ENCODE measurements around the gene DDX6. TPM values are rescaled to one million over a fixed set of nuclear protein-coding genes. Genes with fewer than 3 reads are reported as not detected.
"Not testable (repeated sequence)": the region's sequence is repeated elsewhere in the genome, so short reads cannot be mapped to it uniquely, and the experiment has no call there.

The DDX6 gene
- total RNA-seq, 2 donors from 2014 or later = 145 to 214 TPM

DNA sequence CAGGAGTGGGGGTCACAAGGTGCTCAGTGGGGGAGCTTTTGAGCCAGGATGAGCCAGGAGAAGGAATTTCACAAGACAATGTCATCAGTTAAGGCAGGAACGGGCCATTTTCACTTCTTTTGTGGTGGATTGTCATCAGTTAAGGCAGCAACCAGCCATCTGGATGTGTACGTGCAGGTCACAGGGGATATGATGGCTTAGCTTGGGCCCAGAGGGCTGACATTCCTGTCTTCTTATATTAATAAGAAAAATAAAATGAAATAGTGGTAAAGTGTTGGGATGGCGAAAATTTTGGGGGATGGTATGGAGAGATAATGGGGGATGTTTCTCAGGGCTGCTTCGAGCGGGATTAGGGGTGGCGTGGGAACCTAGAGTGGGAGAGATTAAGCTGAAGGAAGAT lies 73.7 kb downstream of the DDX6 start:
- ATAC-seq; H3K4me3 Mint-ChIP-seq; H3K27ac Mint-ChIP-seq; DNase-seq (ENCODE audit: low spot score); H3K9me3 Mint-ChIP-seq; H3K4me1 Mint-ChIP-seq (ENCODE audit: low read depth in 2 of 2); H3K36me3 Mint-ChIP-seq: not testable (repeated sequence)
- H3K27me3 Mint-ChIP-seq = peaks cover 18 to 21% of the 10 kb centered on the region in 2 donors

DNA sequence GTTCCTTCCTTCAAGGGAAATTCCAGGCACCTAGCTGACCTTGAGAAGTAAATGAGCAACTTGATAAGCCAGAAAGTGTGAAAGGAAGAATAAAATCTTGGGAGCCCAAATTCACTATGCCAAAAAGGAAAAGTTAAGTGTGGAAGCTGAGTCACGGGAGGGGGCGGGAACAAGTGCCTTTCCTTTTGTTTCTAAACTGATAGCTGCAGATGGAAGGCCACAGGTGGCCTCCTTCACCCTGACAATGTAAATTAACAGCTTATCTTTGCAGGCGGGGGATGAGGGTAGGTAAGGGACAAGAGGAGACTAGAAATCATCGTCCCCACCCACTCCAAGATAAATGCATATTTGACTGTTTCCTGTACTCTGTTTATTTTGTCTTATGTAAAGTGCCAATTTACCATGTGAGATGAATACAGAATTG lies 75.1 kb downstream of the DDX6 start:
- H3K9me3 Mint-ChIP-seq = no peaks in the 10 kb centered on the region
- no peak overlapping the region for H3K4me3 Mint-ChIP-seq
- peaks cover 19 to 20% of the 10 kb centered on the region in 2 donors for H3K27me3 Mint-ChIP-seq
- no peaks in the 10 kb centered on the region for H3K36me3 Mint-ChIP-seq
- H3K4me1 Mint-ChIP-seq (ENCODE audit: low read depth in 2 of 2) = peaks cover 0 to 6% of the 10 kb centered on the region in 2 donors
- ATAC-seq (no peak), DNase-seq (ENCODE audit: low spot score) (no peak)
- no peak overlapping the region for H3K27ac Mint-ChIP-seq

DNA sequence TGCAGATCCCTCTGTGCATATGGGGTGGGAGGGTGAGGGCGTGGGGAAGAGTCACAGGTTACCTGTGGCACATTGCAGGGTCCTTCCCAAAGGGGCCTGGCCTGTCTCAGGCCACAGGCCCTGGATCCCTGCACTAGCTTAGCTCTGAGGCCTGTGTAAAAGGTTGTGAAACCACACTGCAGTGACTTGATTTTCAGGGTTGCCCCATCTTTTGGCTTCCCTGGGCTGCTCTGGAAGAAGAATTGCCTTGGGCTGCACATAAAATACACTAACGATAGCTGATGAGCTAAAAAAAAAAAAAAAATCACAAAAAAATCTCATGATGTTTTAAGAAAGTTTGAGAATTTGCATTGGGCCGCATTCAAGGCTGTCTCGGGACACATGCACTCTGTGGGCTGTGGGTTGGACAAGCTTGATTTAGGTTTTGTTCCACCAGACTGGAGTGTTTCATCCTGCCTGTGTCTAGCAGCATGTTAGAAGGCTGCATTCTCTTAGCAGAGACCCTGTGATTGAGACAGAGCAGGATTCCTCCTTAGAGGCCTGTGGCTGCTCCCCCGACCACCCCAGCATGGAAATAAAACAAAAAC lies 75.6 kb downstream of the DDX6 start:
- Mint-ChIP-seq H3K27ac (no peak overlapping the region), H3K4me3 (no peak overlapping the region), H3K9me3 (no peaks in the 10 kb centered on the region), H3K27me3 (peaks cover 15 to 18% of the 10 kb centered on the region in 2 donors), H3K4me1 (ENCODE audit: low read depth in 2 of 2) (peaks cover 0 to 6% of the 10 kb centered on the region in 2 donors), H3K36me3 (no peaks in the 10 kb centered on the region)
- ATAC-seq = no peak
- DNase-seq (ENCODE audit: low spot score) = no peak

DNA sequence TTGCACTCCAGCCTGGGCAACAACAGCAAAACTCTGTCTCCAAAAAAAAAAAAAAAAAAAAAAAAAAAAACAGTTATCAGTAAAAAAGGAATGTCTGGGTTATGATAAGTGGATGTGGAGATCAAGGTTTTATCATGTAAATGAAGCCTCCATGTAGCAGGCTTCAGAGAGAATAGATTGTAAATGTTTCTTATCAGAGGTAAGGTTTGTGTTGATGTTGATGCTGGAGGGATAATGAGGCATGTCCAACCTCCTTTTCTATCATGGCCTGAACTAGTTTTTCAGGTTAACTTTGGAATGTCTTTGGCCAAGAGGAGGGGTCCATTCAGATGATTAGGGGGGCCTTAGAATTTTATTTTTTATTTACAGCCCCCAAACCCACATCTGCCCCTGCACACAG lies 76.1 kb downstream of the DDX6 start:
- Mint-ChIP-seq H3K27me3 (peaks cover 10 to 15% of the 10 kb centered on the region in 2 donors), H3K27ac (no peak overlapping the region), H3K4me3 (no peak overlapping the region), H3K4me1 (ENCODE audit: low read depth in 2 of 2) (peaks cover 0 to 6% of the 10 kb centered on the region in 2 donors), H3K9me3 (no peaks in the 10 kb centered on the region), H3K36me3 (no peaks in the 10 kb centered on the region)
- DNase-seq (ENCODE audit: low spot score) = no peak
- ATAC-seq = no peak

- not testable (repeated sequence) for H3K4me3 Mint-ChIP-seq; H3K9me3 Mint-ChIP-seq; H3K4me1 Mint-ChIP-seq (ENCODE audit: low read depth in 2 of 2); H3K36me3 Mint-ChIP-seq; DNase-seq (ENCODE audit: low spot score); ATAC-seq; H3K27ac Mint-ChIP-seq
- peaks cover 7 to 11% of the 10 kb centered on the region in 2 donors for H3K27me3 Mint-ChIP-seq
These were observed 76.5 kb downstream of the DDX6 start for GRCh38 chr11:118714416-118714815.

DNA sequence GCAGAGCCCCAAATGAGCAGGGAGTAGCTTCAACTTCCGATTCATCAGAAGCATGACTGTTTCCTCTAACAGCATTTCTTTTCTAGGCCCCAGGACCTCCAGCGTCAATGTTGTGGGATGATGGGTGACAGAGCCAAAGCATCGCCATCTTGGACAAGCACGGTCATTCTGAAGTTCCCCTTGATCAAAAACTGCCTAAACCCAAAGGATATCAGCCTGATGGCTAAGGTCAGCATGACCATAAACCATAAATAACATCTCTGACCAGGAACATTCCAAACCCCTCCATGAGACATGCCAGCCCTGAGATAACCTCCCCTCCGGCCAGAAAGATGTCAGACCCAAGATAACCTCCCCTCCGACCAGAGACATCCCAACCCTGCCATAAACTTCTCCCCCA lies 82.7 kb downstream of the DDX6 start:
- no peak for DNase-seq (ENCODE audit: low spot score)
- H3K36me3 Mint-ChIP-seq = no peaks in the 10 kb centered on the region
- no peak for ATAC-seq
- no peak overlapping the region for H3K4me3 Mint-ChIP-seq
- no peak overlapping the region for H3K27ac Mint-ChIP-seq
- peaks cover 0 to 7% of the 10 kb centered on the region in 2 donors for H3K27me3 Mint-ChIP-seq
- H3K4me1 Mint-ChIP-seq (ENCODE audit: low read depth in 2 of 2) = peaks cover 4 to 14% of the 10 kb centered on the region in 2 donors
- H3K9me3 Mint-ChIP-seq = no peaks in the 10 kb centered on the region

DNA sequence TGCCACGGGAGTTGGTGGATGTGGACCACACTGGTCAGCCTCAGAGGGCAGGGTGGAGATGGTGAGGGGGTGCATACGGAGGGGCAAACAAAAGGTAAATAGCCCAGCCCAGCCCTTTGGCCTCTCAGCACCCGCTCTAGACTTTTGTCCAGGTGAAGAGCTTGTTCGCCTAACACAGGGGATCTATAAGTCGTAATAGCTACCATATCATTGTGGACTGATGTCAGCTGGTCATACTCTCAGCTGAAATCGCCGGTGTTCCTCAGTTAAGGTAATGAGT lies 84.5 kb downstream of the DDX6 start:
- Mint-ChIP-seq H3K4me3 (no peak overlapping the region), H3K9me3 (no peaks in the 10 kb centered on the region), H3K36me3 (no peaks in the 10 kb centered on the region), H3K4me1 (ENCODE audit: low read depth in 2 of 2) (peaks cover 4 to 14% of the 10 kb centered on the region in 2 donors), H3K27ac (no peak overlapping the region), H3K27me3 (peaks cover 0 to 7% of the 10 kb centered on the region in 2 donors)
- no peak for DNase-seq (ENCODE audit: low spot score)
- ATAC-seq = no peak

DNA sequence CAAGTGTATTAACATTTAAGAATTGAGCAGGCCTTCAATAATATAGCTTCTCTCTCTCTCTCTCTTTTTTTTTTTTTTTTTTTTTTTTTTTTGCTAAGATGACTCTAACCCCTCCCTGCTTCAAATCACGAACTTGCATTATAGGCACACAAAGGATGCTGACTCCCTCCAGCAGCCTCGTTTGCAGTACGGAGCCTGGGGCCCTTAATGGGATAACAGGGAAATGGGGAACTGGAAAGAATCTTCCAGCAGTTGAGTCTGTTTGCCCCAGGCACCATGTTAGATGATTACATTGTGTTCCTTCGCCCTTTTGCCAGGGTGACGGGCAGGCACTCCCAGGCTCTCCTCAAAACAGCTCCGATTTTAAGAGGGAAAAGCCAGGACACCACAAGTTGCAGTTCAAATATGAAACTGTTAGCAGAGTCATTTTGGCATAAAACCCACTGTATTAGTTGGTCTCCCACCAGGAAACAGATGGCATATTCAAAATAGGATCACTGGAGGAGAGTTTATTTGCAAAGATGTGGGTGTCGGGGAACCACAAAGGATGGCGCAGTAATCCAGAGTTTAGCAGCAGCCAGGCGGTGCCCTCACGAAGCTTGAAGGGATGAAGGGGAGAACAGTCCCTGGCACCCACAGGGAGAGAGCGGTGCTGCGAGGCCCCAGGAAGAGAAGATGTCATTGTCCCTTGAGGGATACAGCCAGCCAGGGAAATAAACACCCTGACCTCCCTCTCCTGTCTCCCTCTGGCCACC lies 85.0 kb downstream of the DDX6 start:
- Mint-ChIP-seq H3K36me3 (no peaks in the 10 kb centered on the region), H3K9me3 (no peaks in the 10 kb centered on the region), H3K4me3 (no peak overlapping the region), H3K27ac (no peak overlapping the region), H3K27me3 (peaks cover 0 to 7% of the 10 kb centered on the region in 2 donors), H3K4me1 (ENCODE audit: low read depth in 2 of 2) (peaks cover 4 to 14% of the 10 kb centered on the region in 2 donors)
- DNase-seq (ENCODE audit: low spot score) (no peak), ATAC-seq (no peak)

GRCh38 chr11:118705111-118705741 lies 85.7 kb downstream of the DDX6 start:
- no peak overlapping the region for H3K27ac Mint-ChIP-seq
- peaks cover 0 to 5% of the 10 kb centered on the region in 2 donors for H3K27me3 Mint-ChIP-seq
- no peaks in the 10 kb centered on the region for H3K36me3 Mint-ChIP-seq
- no peak for DNase-seq (ENCODE audit: low spot score)
- ATAC-seq = peak; percentile 63 to 85
- no peaks in the 10 kb centered on the region for H3K9me3 Mint-ChIP-seq
- peaks cover 8 to 17% of the 10 kb centered on the region in 2 donors for H3K4me1 Mint-ChIP-seq (ENCODE audit: low read depth in 2 of 2)
- peak overlapping the region; percentile 44 for H3K4me3 Mint-ChIP-seq

- Mint-ChIP-seq H3K4me1 (ENCODE audit: low read depth in 2 of 2) (peaks cover 18 to 28% of the 10 kb centered on the region in 2 donors), H3K9me3 (no peaks in the 10 kb centered on the region), H3K4me3 (no peak overlapping the region), H3K36me3 (no peaks in the 10 kb centered on the region), H3K27me3 (peaks cover 0 to 5% of the 10 kb centered on the region in 2 donors), H3K27ac (no peak overlapping the region)
- DNase-seq (ENCODE audit: low spot score) (no peak), ATAC-seq (no peak)
These were observed 87.3 kb downstream of the DDX6 start for GRCh38 chr11:118703563-118704106.

DNA sequence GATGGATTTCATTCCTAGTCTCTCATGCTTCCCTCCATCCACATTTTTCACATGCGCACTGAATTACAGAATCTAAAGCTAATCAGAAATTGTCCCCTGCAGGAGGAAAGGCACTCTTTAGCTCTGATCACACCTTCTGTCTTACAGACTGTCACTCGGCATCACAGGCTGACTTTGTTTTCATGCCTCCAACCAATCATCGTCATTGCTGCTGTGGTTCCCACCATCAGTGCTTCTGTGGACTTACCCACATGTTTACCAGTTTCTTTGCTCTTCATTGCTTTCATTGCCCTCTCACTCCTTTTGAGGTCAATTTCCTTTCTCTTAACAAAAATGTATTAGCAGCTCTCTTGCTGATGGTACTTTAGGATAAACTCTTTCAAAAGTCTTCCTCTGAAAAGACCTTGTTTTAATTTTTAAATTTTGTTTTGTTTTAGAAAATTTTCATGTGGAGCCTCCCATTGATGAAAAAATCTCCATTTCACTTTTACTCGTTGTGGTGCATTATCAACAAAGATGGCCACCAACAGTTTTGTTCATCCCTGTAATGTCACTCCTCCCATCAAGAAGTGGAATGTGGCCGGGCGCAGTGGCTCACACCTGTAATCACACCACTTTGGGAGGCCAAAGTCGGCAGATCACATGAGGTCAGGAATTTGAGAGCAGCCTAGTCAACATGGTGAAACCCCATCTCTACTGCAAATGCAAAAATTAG lies 91.3 kb downstream of the DDX6 start:
- ATAC-seq = peak; percentile 75 to 82
- Mint-ChIP-seq H3K4me1 (ENCODE audit: low read depth in 2 of 2) (peaks cover 14% of the 10 kb centered on the region in 2 donors), H3K27me3 (no peaks in the 10 kb centered on the region), H3K27ac (peak overlapping the region; percentile 21 to 70), H3K4me3 (peak overlapping the region; percentile 27), H3K9me3 (no peaks in the 10 kb centered on the region), H3K36me3 (no peaks in the 10 kb centered on the region)
- DNase-seq (ENCODE audit: low spot score) = no peak
